Measurements from ENCODE around the gene GDA.
"Not testable (repeated sequence)": the region's sequence is repeated elsewhere in the genome, so short reads cannot be mapped to it uniquely, and the experiment has no call there.

GDA gene

GRCh38 chr9:72280913-72281500 is 131.8 kb downstream of the GDA start:
- no peaks in the 10 kb centered on the region for H3K4me1 ChIP-seq (ENCODE audit: insufficient read depth, low read length)
- no peak overlapping the region for H3K4me3 ChIP-seq (ENCODE audit: low read length)
- 45% methylated on average over 11 of the region's 11 CpGs for WGBS
- no peaks in the 10 kb centered on the region for H3K36me3 ChIP-seq (ENCODE audit: insufficient read depth, low read length)
- no peak overlapping the region for H3K27ac ChIP-seq (ENCODE audit: low read depth, low read length)
- H3K9me3 ChIP-seq (ENCODE audit: insufficient read depth, low read depth, low read length), result no peaks in the 10 kb centered on the region
- no peaks in the 10 kb centered on the region for H3K27me3 ChIP-seq (ENCODE audit: insufficient read depth, low read length)
- no peak overlapping the region for H3K9ac ChIP-seq (ENCODE audit: low read depth, low read length)

GRCh38 chr9:72289401-72289800 is 140.2 kb downstream of the GDA start:
- Histone ChIP-seq H3K4me1 (ENCODE audit: insufficient read depth, low read length) (no peaks in the 10 kb centered on the region), H3K36me3 (ENCODE audit: insufficient read depth, low read length) (no peaks in the 10 kb centered on the region), H3K9me3 (ENCODE audit: insufficient read depth, low read depth, low read length) (no peaks in the 10 kb centered on the region), H3K4me3 (ENCODE audit: low read length) (no peak overlapping the region), H3K27me3 (ENCODE audit: insufficient read depth, low read length) (no peaks in the 10 kb centered on the region), H3K9ac (ENCODE audit: low read depth, low read length) (no peak overlapping the region), H3K27ac (ENCODE audit: low read depth, low read length) (no peak overlapping the region)
- WGBS, result 92% methylated on average over 2 of the region's 2 CpGs

- WGBS, result 99% methylated on average over 2 of the region's 2 CpGs
- no peak overlapping the region for H3K9ac ChIP-seq (ENCODE audit: low read depth, low read length)
- no peaks in the 10 kb centered on the region for H3K4me1 ChIP-seq (ENCODE audit: insufficient read depth, low read length)
- H3K27me3 ChIP-seq (ENCODE audit: insufficient read depth, low read length), result no peaks in the 10 kb centered on the region
- no peak overlapping the region for H3K27ac ChIP-seq (ENCODE audit: low read depth, low read length)
- no peak overlapping the region for H3K4me3 ChIP-seq (ENCODE audit: low read length)
- H3K9me3 ChIP-seq (ENCODE audit: insufficient read depth, low read depth, low read length), result no peaks in the 10 kb centered on the region
- H3K36me3 ChIP-seq (ENCODE audit: insufficient read depth, low read length), result no peaks in the 10 kb centered on the region
These were observed 141.1 kb downstream of the GDA start for GRCh38 chr9:72290311-72290710.

GRCh38 chr9:72291576-72291975 is 142.3 kb downstream of the GDA start:
- not testable (repeated sequence) for H3K9me3 ChIP-seq (ENCODE audit: insufficient read depth, low read depth, low read length); H3K27ac ChIP-seq (ENCODE audit: low read depth, low read length); H3K9ac ChIP-seq (ENCODE audit: low read depth, low read length); H3K4me3 ChIP-seq (ENCODE audit: low read length); H3K4me1 ChIP-seq (ENCODE audit: insufficient read depth, low read length); H3K36me3 ChIP-seq (ENCODE audit: insufficient read depth, low read length); H3K27me3 ChIP-seq (ENCODE audit: insufficient read depth, low read length)
- WGBS, result 96% methylated on average over 3 of the region's 5 CpGs

GRCh38 chr9:72292256-72292682 is 143.0 kb downstream of the GDA start:
- Histone ChIP-seq H3K4me1 (ENCODE audit: insufficient read depth, low read length) (no peaks in the 10 kb centered on the region), H3K27ac (ENCODE audit: low read depth, low read length) (no peak overlapping the region), H3K9ac (ENCODE audit: low read depth, low read length) (no peak overlapping the region), H3K36me3 (ENCODE audit: insufficient read depth, low read length) (no peaks in the 10 kb centered on the region), H3K27me3 (ENCODE audit: insufficient read depth, low read length) (no peaks in the 10 kb centered on the region), H3K9me3 (ENCODE audit: insufficient read depth, low read depth, low read length) (no peaks in the 10 kb centered on the region), H3K4me3 (ENCODE audit: low read length) (no peak overlapping the region)
- 69% methylated on average over 2 of the region's 2 CpGs for WGBS

GRCh38 chr9:72292874-72293607 is 143.8 kb downstream of the GDA start:
- Histone ChIP-seq H3K9me3 (ENCODE audit: insufficient read depth, low read depth, low read length) (no peaks in the 10 kb centered on the region), H3K27me3 (ENCODE audit: insufficient read depth, low read length) (no peaks in the 10 kb centered on the region), H3K9ac (ENCODE audit: low read depth, low read length) (no peak overlapping the region), H3K36me3 (ENCODE audit: insufficient read depth, low read length) (no peaks in the 10 kb centered on the region), H3K4me1 (ENCODE audit: insufficient read depth, low read length) (no peaks in the 10 kb centered on the region), H3K4me3 (ENCODE audit: low read length) (no peak overlapping the region), H3K27ac (ENCODE audit: low read depth, low read length) (no peak overlapping the region)
- WGBS, result 97% methylated on average over 3 of the region's 5 CpGs

- whole genome bisulfite sequencing, result 87% methylated on average over 7 of the region's 7 CpGs
- Histone ChIP-seq H3K36me3 (ENCODE audit: insufficient read depth, low read length) (no peaks in the 10 kb centered on the region), H3K9me3 (ENCODE audit: insufficient read depth, low read depth, low read length) (no peaks in the 10 kb centered on the region), H3K27ac (ENCODE audit: low read depth, low read length) (no peak overlapping the region), H3K27me3 (ENCODE audit: insufficient read depth, low read length) (no peaks in the 10 kb centered on the region), H3K4me1 (ENCODE audit: insufficient read depth, low read length) (no peaks in the 10 kb centered on the region), H3K4me3 (ENCODE audit: low read length) (no peak overlapping the region), H3K9ac (ENCODE audit: low read depth, low read length) (no peak overlapping the region)
These were observed 145.7 kb downstream of the GDA start for GRCh38 chr9:72294936-72295335.

GRCh38 chr9:72297516-72297915 is 148.3 kb downstream of the GDA start:
- H3K9me3 ChIP-seq (ENCODE audit: insufficient read depth, low read depth, low read length), result no peaks in the 10 kb centered on the region
- no peaks in the 10 kb centered on the region for H3K4me1 ChIP-seq (ENCODE audit: insufficient read depth, low read length)
- no peaks in the 10 kb centered on the region for H3K27me3 ChIP-seq (ENCODE audit: insufficient read depth, low read length)
- WGBS, result 92% methylated on average over 2 of the region's 3 CpGs
- no peaks in the 10 kb centered on the region for H3K36me3 ChIP-seq (ENCODE audit: insufficient read depth, low read length)
- H3K4me3 ChIP-seq (ENCODE audit: low read length), result no peak overlapping the region
- H3K9ac ChIP-seq (ENCODE audit: low read depth, low read length), result no peak overlapping the region
- H3K27ac ChIP-seq (ENCODE audit: low read depth, low read length), result no peak overlapping the region

- 96% methylated on average over 8 of the region's 8 CpGs for WGBS
- Histone ChIP-seq H3K4me3 (ENCODE audit: low read length) (no peak overlapping the region), H3K27ac (ENCODE audit: low read depth, low read length) (no peak overlapping the region), H3K36me3 (ENCODE audit: insufficient read depth, low read length) (no peaks in the 10 kb centered on the region), H3K27me3 (ENCODE audit: insufficient read depth, low read length) (no peaks in the 10 kb centered on the region), H3K9me3 (ENCODE audit: insufficient read depth, low read depth, low read length) (no peaks in the 10 kb centered on the region), H3K4me1 (ENCODE audit: insufficient read depth, low read length) (no peaks in the 10 kb centered on the region), H3K9ac (ENCODE audit: low read depth, low read length) (no peak overlapping the region)
These were observed 149.9 kb downstream of the GDA start for GRCh38 chr9:72299017-72299603.

GRCh38 chr9:72300873-72301272 is 151.6 kb downstream of the GDA start:
- no peak overlapping the region for H3K27ac ChIP-seq (ENCODE audit: low read depth, low read length)
- H3K36me3 ChIP-seq (ENCODE audit: insufficient read depth, low read length), result no peaks in the 10 kb centered on the region
- H3K9me3 ChIP-seq (ENCODE audit: insufficient read depth, low read depth, low read length), result no peaks in the 10 kb centered on the region
- H3K27me3 ChIP-seq (ENCODE audit: insufficient read depth, low read length), result no peaks in the 10 kb centered on the region
- WGBS, result 86% methylated on average over 4 of the region's 4 CpGs
- no peak overlapping the region for H3K4me3 ChIP-seq (ENCODE audit: low read length)
- H3K4me1 ChIP-seq (ENCODE audit: insufficient read depth, low read length), result peaks cover 11% of the 10 kb centered on the region; the same call in 1 of the 2 replicates
- no peak overlapping the region for H3K9ac ChIP-seq (ENCODE audit: low read depth, low read length)
